K562 (cell line): Measurements from ENCODE around the gene CYBB.

Experiments
- CAMTA2 ChIP-seq: fragments of 250-450 bp; sonication (Bioruptor Pico); conservative IDR thresholded peaks from 2 replicates; pipeline ENCODE4 v1.5.1; 2022
- CREB1 ChIP-seq, 2 experiments: sonication (generic) in 1 of 2; formaldehyde crosslinking in 1 of 2; IDR thresholded peaks; 2 replicates each; pipeline versions ENCODE4 v1.6.1 to v1.8.0; 2012 to 2022; ENCODE audit warnings: inconsistent platforms in 1 of 2, mild to moderate bottlenecking in 1 of 2, missing genetic modification reagents in 1 of 2, moderate library complexity in 1 of 2
- ESRRB ChIP-seq: fragments of 250-450 bp; sonication (Bioruptor Pico); IDR thresholded peaks from 2 replicates; pipeline ENCODE4 v1.5.0; 2020; ENCODE audit warnings: mild to moderate bottlenecking, moderate library complexity, borderline replicate concordance
- NRF1 ChIP-seq, 2 experiments: fragments of 450-650 bp; IDR thresholded peaks in 1 of 2; conservative IDR thresholded peaks in 1 of 2; 2 replicates each; pipeline ENCODE4 v1.6.1; 2014; ENCODE audit warnings: mild to moderate bottlenecking in 2 of 2
- SP2 ChIP-seq: IDR thresholded peaks from 2 replicates; pipeline ENCODE4 v1.6.1; 2011; ENCODE audit warnings: mild to moderate bottlenecking, low read depth, low read length, moderate library complexity; ENCODE audit not compliant: poor library complexity, severe bottlenecking; ENCODE audit errors: extremely low read depth
- TAF15 ChIP-seq: fragments of 200-400 bp; formaldehyde crosslinking; IDR thresholded peaks from 2 replicates; pipeline ENCODE4 v1.6.1; 2017; ENCODE audit warnings: mild to moderate bottlenecking, low read depth, low read length, moderate library complexity
- ZBTB2 ChIP-seq: fragments of 450-650 bp; IDR thresholded peaks from 2 replicates; pipeline ENCODE4 v1.6.1; 2016; ENCODE audit warnings: antibody characterized with exemption
- TF ChIP-seq, protein P1 (sequence below): fragments of 250-450 bp; sonication (Bioruptor Pico); IDR thresholded peaks from 2 replicates; pipeline ENCODE4 v1.8.0; 2022; ENCODE audit warnings: moderate library complexity, mild to moderate bottlenecking, inconsistent platforms

- no peak for TF ChIP-seq ZBTB2
- no peak for TF ChIP-seq CREB1 (IDR thresholded peaks at IDR 0.05)
- no peak for TF ChIP-seq CREB1 (CRISPR knock-in tag; IDR thresholded peaks at IDR 0.05)
- TF ChIP-seq, protein P1, sequence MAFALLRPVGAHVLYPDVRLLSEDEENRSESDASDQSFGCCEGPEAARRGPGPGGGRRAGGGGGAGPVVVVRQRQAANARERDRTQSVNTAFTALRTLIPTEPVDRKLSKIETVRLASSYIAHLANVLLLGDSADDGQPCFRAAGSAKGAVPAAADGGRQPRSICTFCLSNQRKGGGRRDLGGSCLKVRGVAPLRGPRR (CRISPR knock-in tag): no peak
- no peak for TF ChIP-seq CAMTA2 (CRISPR knock-in tag)
- no peak for TF ChIP-seq NRF1 (conservative IDR thresholded peaks at IDR 0.05 in 1 of 2, IDR thresholded peaks at IDR 0.05 in 1 of 2)
- no peak for TF ChIP-seq SP2
- no peak for TF ChIP-seq ESRRB
- no peak for TF ChIP-seq TAF15
Measured at GRCh38 chrX:37840931-37841330, 61.1 kb downstream of the CYBB start.
